Right lobe of liver (tissue), 4 donors: Measurements from ENCODE around the gene CD79B.

Experiments used
- CTCF ChIP-seq, 4 donors: fragments of 200-600 bp in 3 of 4; fragments of 450-650 bp in 1 of 4; IDR thresholded peaks; one replicate each; pipeline versions ENCODE4 v1.5.1 to v1.8.0; 2016 to 2022; ENCODE audit warnings: antibody characterized with exemption in 4 of 4, mild to moderate bottlenecking in 2 of 4
- POLR2A ChIP-seq: fragments of 450-650 bp; IDR thresholded peaks from one replicate; pipeline ENCODE4 v1.6.1; 2017; ENCODE audit warnings: antibody characterized with exemption, mild to moderate bottlenecking
- donor health status: DM: no; HTN: no; CAD: no.
- donor health status: DM: no; HTN: no; CAD: no.
- donor health status: DM: no; HTN: yes; CAD: no.

- TF ChIP-seq CTCF (IDR thresholded peaks at IDR 0.05) (no peak), POLR2A (no peak)
Observed at GRCh38 chr17:63930951-63931575, 1.1 kb downstream of the CD79B start.
